Mesothelial cell of epicardium (in vitro differentiated cells): ENCODE measurements around the gene MAFF. TPM values are rescaled to one million over a fixed set of nuclear protein-coding genes. Genes with fewer than 3 reads are reported as not detected.

Source experiments
- DNase-seq, 2 experiments: peaks; one replicate each; pipeline ENCODE4 v3.0.0; 2021; ENCODE audit warnings: low spot score in 2 of 2; ENCODE audit not compliant: unreplicated experiment in 2 of 2
- H3K27ac Mint-ChIP-seq: 2 replicates; pipeline ENCODE4 v1.8.0; 2021; ENCODE audit warnings: mixed read lengths
- H3K27me3 Mint-ChIP-seq: 2 replicates; pipeline ENCODE4 v1.8.0; 2021; ENCODE audit warnings: low read depth, mixed read lengths
- H3K36me3 Mint-ChIP-seq: 2 replicates; pipeline ENCODE4 v1.8.0; 2021; ENCODE audit warnings: mixed read lengths
- H3K4me1 Mint-ChIP-seq: 2 replicates; pipeline ENCODE4 v1.8.0; 2021; ENCODE audit warnings: mixed read lengths
- H3K4me3 Mint-ChIP-seq: 2 replicates; pipeline ENCODE4 v1.8.0; 2021; ENCODE audit warnings: mild to moderate bottlenecking, moderate library complexity, mixed read lengths
- H3K9me3 Mint-ChIP-seq: 2 replicates; pipeline ENCODE4 v1.8.0; 2021; ENCODE audit warnings: mixed read lengths
- CTCF ChIP-seq: fragments of 200-600 bp; sonication (generic); IDR thresholded peaks from one replicate; pipeline ENCODE4 v1.5.0; 2021; ENCODE audit warnings: antibody characterized with exemption; ENCODE audit not compliant: unreplicated experiment
- total RNA-seq: library from RNA; stranded (reverse); gene quantifications from 3 replicates; pipeline ENCODE4 v1.2.1, GENCODE V29; 2021

Gene MAFF
- total RNA-seq, 1 donor from 2014 or later = 33.4 TPM

DNA sequence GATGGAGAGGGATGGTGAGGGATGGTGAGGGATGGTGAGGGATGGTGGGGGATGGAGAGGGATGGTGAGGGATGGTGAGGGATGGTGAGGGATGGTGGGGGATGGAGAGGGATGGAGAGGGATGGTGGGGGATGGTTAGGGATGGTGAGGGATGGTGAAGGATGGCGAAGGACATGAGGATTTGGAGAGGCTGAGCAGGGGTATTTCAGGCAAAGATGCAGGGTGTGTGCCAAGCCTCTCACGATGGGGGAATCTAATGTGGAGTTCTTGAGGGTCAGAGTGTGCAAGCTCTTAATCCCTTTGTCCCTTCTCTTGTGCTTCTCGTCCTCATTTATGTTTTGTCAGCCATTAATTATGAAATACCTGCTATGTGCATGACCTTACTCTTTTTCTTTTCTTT is 12.7 kb upstream of the MAFF start:
- no peak for DNase-seq
- Mint-ChIP-seq H3K36me3 (no peaks in the 10 kb centered on the region), H3K27me3 (no peaks in the 10 kb centered on the region), H3K27ac (no peak overlapping the region), H3K4me3 (no peak overlapping the region), H3K4me1 (no peaks in the 10 kb centered on the region), H3K9me3 (no peaks in the 10 kb centered on the region)
- no peak for TF ChIP-seq CTCF

GRCh38 chr22:38190581-38190980 is 11.2 kb upstream of the MAFF start:
- no peak for DNase-seq
- Mint-ChIP-seq H3K4me1 (no peaks in the 10 kb centered on the region), H3K4me3 (no peak overlapping the region), H3K27me3 (no peaks in the 10 kb centered on the region), H3K9me3 (no peaks in the 10 kb centered on the region), H3K36me3 (no peaks in the 10 kb centered on the region), H3K27ac (no peak overlapping the region)
- no peak for TF ChIP-seq CTCF

DNA sequence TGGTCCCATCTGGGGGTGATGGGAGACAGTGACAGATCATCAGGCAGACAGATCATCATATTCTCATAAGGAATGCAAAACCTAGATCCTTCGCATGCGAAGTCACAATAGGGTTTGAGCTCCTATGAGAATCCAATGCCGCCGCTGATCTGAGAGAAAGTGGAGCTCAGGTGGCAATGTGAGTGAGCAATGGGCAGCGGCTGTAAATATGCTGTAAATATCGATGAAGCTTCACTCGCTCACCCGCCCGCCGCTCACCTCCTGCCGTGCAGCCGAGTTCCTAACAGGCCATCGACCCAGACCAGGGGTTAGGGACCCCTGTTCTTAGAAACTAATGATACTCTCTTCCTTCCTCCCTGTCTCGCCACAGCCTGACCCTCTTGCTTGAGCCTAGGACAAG is 10.7 kb upstream of the MAFF start:
- no peaks in the 10 kb centered on the region for H3K27me3 Mint-ChIP-seq
- DNase-seq = no peak
- no peak for TF ChIP-seq CTCF
- H3K27ac Mint-ChIP-seq = no peak overlapping the region
- no peaks in the 10 kb centered on the region for H3K4me1 Mint-ChIP-seq
- no peaks in the 10 kb centered on the region for H3K36me3 Mint-ChIP-seq
- H3K4me3 Mint-ChIP-seq = no peak overlapping the region
- no peaks in the 10 kb centered on the region for H3K9me3 Mint-ChIP-seq

DNA sequence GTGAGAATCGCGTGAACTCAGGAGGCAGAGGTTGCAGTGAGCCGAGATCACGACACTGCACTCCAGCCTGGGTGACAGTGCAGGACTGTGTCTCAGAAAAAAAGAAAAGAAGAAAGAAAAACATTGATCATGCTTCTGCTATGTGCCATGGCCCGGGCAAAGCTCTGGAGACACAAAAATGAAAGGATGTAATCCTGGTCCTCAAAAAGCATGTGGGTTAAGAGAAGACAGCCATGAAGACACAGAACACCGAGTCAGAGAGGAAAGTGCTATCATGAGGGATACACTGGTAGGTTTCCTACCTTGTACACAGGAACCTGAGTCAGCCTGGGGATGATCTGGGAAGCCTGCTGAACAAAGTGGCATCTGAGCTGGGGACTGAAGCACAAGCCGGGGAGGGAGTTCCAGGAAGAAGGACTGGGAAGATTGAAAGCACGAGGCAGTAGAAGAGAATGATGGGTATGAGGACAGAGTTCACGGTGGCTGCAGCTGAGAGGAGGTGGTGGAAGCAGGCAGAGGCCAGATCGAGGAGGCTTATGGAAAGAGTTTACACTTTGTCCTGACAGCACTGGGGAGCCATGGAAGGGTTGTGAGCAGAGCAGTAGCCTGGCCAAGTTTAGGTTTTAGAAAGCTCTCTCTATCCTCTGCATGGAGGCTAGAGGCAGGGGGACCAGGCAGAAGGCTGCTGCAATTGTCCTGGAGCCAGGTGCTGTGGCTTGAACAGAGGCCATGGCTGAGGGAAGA is 9.9 kb upstream of the MAFF start:
- Mint-ChIP-seq H3K4me1 (no peaks in the 10 kb centered on the region), H3K9me3 (no peaks in the 10 kb centered on the region), H3K27ac (no peak overlapping the region), H3K27me3 (no peaks in the 10 kb centered on the region), H3K4me3 (no peak overlapping the region), H3K36me3 (no peaks in the 10 kb centered on the region)
- no peak for TF ChIP-seq CTCF
- DNase-seq = no peak

DNA sequence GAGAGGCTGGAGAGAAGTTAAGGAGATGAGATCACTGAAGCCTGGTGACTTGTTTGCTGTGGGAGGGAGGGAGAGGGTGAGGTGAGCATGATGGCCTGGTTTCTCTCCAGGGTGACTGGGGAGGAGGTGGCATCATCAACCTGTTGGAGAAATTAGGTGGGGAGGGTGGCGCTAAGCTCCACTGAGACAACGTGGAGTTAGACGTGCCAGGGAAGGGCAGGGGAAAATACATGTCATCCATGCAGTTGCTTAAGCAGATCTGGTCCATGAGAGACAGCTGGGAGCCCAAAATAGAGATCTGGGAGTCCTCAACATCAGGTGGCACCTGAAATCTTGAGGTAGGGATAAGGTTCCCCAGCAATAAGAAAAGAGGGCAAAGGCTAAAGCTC is 9.3 kb upstream of the MAFF start:
- no peaks in the 10 kb centered on the region for H3K36me3 Mint-ChIP-seq
- H3K27me3 Mint-ChIP-seq = no peaks in the 10 kb centered on the region
- H3K4me3 Mint-ChIP-seq = no peak overlapping the region
- no peak overlapping the region for H3K27ac Mint-ChIP-seq
- no peaks in the 10 kb centered on the region for H3K9me3 Mint-ChIP-seq
- DNase-seq = no peak
- TF ChIP-seq CTCF = no peak
- no peaks in the 10 kb centered on the region for H3K4me1 Mint-ChIP-seq

- no peak for DNase-seq
- Mint-ChIP-seq H3K4me3 (no peak overlapping the region), H3K27ac (no peak overlapping the region), H3K4me1 (no peaks in the 10 kb centered on the region), H3K9me3 (no peaks in the 10 kb centered on the region), H3K27me3 (no peaks in the 10 kb centered on the region), H3K36me3 (no peaks in the 10 kb centered on the region)
- TF ChIP-seq CTCF = no peak
These were observed 8.2 kb upstream of the MAFF start for GRCh38 chr22:38193580-38193979.
